ENCODE measurements around the gene LDLRAD3. TPM values are rescaled to one million over a fixed set of nuclear protein-coding genes. Genes with fewer than 3 reads are reported as not detected.

The LDLRAD3 gene
- 10.2 and 11.4 TPM in 2 replicates for total RNA-seq

GRCh38 chr11:35943713-35944502 lies at the start of gene LDLRAD3:
Gene LDLRAD3, plus strand, starts transcription at chr11:35944062. Its CDS starts 37 bp downstream, at chr11:35944099.
- Histone ChIP-seq H3K27me3 (ENCODE audit: control insufficient read depth, insufficient read depth, low read length) (no peaks in the 10 kb centered on the region), H3K4me3 (ENCODE audit: low read depth, low read length) (peak within 1 kb of the TSS; percentile 45), H3K36me3 (ENCODE audit: control insufficient read depth, insufficient read depth, low read length) (no peaks in the 10 kb centered on the region)
- TF ChIP-seq, protein P1, sequence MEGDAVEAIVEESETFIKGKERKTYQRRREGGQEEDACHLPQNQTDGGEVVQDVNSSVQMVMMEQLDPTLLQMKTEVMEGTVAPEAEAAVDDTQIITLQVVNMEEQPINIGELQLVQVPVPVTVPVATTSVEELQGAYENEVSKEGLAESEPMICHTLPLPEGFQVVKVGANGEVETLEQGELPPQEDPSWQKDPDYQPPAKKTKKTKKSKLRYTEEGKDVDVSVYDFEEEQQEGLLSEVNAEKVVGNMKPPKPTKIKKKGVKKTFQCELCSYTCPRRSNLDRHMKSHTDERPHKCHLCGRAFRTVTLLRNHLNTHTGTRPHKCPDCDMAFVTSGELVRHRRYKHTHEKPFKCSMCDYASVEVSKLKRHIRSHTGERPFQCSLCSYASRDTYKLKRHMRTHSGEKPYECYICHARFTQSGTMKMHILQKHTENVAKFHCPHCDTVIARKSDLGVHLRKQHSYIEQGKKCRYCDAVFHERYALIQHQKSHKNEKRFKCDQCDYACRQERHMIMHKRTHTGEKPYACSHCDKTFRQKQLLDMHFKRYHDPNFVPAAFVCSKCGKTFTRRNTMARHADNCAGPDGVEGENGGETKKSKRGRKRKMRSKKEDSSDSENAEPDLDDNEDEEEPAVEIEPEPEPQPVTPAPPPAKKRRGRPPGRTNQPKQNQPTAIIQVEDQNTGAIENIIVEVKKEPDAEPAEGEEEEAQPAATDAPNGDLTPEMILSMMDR (IDR thresholded peaks at IDR 0.05; ENCODE audit: insufficient read depth, low read length, poor library complexity, severe bottlenecking) = no peak
- DNase-seq (ENCODE audit: low read depth) = no peak

DNA sequence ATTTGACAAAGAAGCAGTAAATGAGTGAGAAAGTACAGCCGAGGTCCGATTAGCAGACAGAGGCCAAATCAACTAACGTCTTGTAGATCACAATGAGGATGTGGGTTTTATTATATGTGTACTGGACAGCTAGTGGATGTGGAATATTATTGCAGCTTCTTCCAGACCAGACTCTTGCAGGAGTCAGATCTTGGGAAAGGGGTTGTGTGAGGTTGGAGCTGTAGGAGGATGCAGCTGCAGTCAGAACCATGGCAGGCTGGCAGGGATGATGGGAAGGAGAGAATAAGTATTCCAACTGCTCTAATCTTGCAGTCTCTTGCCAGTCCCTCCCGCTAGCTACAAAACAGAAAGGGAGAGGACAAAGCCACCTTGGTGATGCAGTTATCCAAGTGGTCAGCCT lies 46.8 kb upstream of the LDLRAD3 start:
- TF ChIP-seq, protein P1 (IDR thresholded peaks at IDR 0.05; ENCODE audit: insufficient read depth, low read length, poor library complexity, severe bottlenecking) = no peak
- Histone ChIP-seq H3K27me3 (ENCODE audit: control insufficient read depth, insufficient read depth, low read length) (no peaks in the 10 kb centered on the region), H3K36me3 (ENCODE audit: control insufficient read depth, insufficient read depth, low read length) (no peaks in the 10 kb centered on the region), H3K4me3 (ENCODE audit: low read depth, low read length) (no peak overlapping the region)
- DNase-seq (ENCODE audit: low read depth) = no peak

GRCh38 chr11:35902961-35903360 lies 40.9 kb upstream of the LDLRAD3 start:
- TF ChIP-seq, protein P1 (IDR thresholded peaks at IDR 0.05; ENCODE audit: insufficient read depth, low read length, poor library complexity, severe bottlenecking) = no peak
- no peaks in the 10 kb centered on the region for H3K36me3 ChIP-seq (ENCODE audit: control insufficient read depth, insufficient read depth, low read length)
- no peaks in the 10 kb centered on the region for H3K27me3 ChIP-seq (ENCODE audit: control insufficient read depth, insufficient read depth, low read length)

GRCh38 chr11:35905646-35906276 lies 38.1 kb upstream of the LDLRAD3 start:
- Histone ChIP-seq H3K4me3 (ENCODE audit: low read depth, low read length) (no peak overlapping the region), H3K36me3 (ENCODE audit: control insufficient read depth, insufficient read depth, low read length) (no peaks in the 10 kb centered on the region), H3K27me3 (ENCODE audit: control insufficient read depth, insufficient read depth, low read length) (no peaks in the 10 kb centered on the region)
- TF ChIP-seq, protein P1 (IDR thresholded peaks at IDR 0.05; ENCODE audit: insufficient read depth, low read length, poor library complexity, severe bottlenecking) = no peak
- DNase-seq (ENCODE audit: low read depth) = no peak

More at GRCh38 chr11:35902961-35903360, 40.9 kb upstream of the LDLRAD3 start:
- DNase-seq (ENCODE audit: low read depth) = no peak
- H3K4me3 ChIP-seq (ENCODE audit: low read depth, low read length) = no peak overlapping the region

- TF ChIP-seq, protein P1 (IDR thresholded peaks at IDR 0.05; ENCODE audit: insufficient read depth, low read length, poor library complexity, severe bottlenecking) = no peak
- no peaks in the 10 kb centered on the region for H3K27me3 ChIP-seq (ENCODE audit: control insufficient read depth, insufficient read depth, low read length)
- H3K4me3 ChIP-seq (ENCODE audit: low read depth, low read length) = no peak overlapping the region
- DNase-seq (ENCODE audit: low read depth) = no peak
- no peaks in the 10 kb centered on the region for H3K36me3 ChIP-seq (ENCODE audit: control insufficient read depth, insufficient read depth, low read length)
These were observed 37.6 kb upstream of the LDLRAD3 start for GRCh38 chr11:35906277-35906661.

All from kidney epithelial cell (primary cell).